ENCODE measurements around the gene CNOT2. TPM values are rescaled to one million over a fixed set of nuclear protein-coding genes. Genes with fewer than 3 reads are reported as not detected.

Gene CNOT2
- total and polyA plus RNA-seq, 2 donors (not counting 3 experiments of a cell fraction or from before 2014, with no cell fraction given), result 52.2 to 79.7 TPM

- FAIRE-seq, result no peak
- ChIA-PET CTCF (no interaction called here), POLR2A (no interaction called here)
- dilution Hi-C loops (cut with MboI; ENCODE audit: extremely low pct_ligation_motif_present, low sequenced_read_pairs) (no loop called here), intact Hi-C loops (cut with micrococcal nuclease) (loop anchor here (10.0 kb wide), 1 partner anchor 290 kb away; no protein-coding TSS in a partner anchor)
- peaks cover 6 to 14% of the 10 kb centered on the region in 2 experiments for H3K36me3 ChIP-seq (ENCODE audit: control insufficient read depth in 2 of 2, extremely low read depth in 1 of 2, insufficient read depth in 2 of 2, low read length in 2 of 2)
- no peaks in the 10 kb centered on the region for H3K27me3 ChIP-seq (ENCODE audit: control insufficient read depth in 2 of 2, insufficient read depth in 2 of 2, low read length in 2 of 2)
- H3K27ac ChIP-seq (ENCODE audit: insufficient read depth, low read depth, low read length), result no peak overlapping the region
- BruUV-seq (replicated peaks), result no TSS peak
- no peak for DNase-seq (ENCODE audit: low read depth, low spot score)
- TF ChIP-seq MYC (IDR thresholded peaks at IDR 0.05; ENCODE audit: low read depth, low read length), result no peak
- TF ChIP-seq CTCF (IDR thresholded peaks at IDR 0.05; ENCODE audit: extremely low read depth in 1 of 2, insufficient read depth in 1 of 2, low read depth in 1 of 2, low read length in 2 of 2), result no peak
- no peak for TF ChIP-seq POLR2AphosphoS5 (IDR thresholded peaks at IDR 0.05; ENCODE audit: insufficient read depth, low read depth, low read length)
- TF ChIP-seq POLR2A (IDR thresholded peaks at IDR 0.05; ENCODE audit: low read depth, low read length), result no peak
- no peak for TF ChIP-seq EZH2 (IDR thresholded peaks at IDR 0.05; ENCODE audit: borderline replicate concordance, low read depth, low read length, severe bottlenecking)
- no peak for TF ChIP-seq GATA2 (IDR thresholded peaks at IDR 0.05; ENCODE audit: insufficient read depth, insufficient read length, low read depth, low read length)
- no peak for TF ChIP-seq MAX (IDR thresholded peaks at IDR 0.05; ENCODE audit: insufficient read depth, insufficient read length)
- no peak for TF ChIP-seq FOS (IDR thresholded peaks at IDR 0.05; ENCODE audit: borderline replicate concordance, insufficient read depth, low read length)
- no peak for TF ChIP-seq JUN (IDR thresholded peaks at IDR 0.05; ENCODE audit: borderline replicate concordance, insufficient read depth, insufficient read length, low read depth)
- no peak overlapping the region for H3K9ac ChIP-seq (replicated peaks; ENCODE audit: extremely low read depth, insufficient read depth, low read length)
- H2AFZ ChIP-seq (ENCODE audit: low read depth, low read length), result no peak overlapping the region
- H4K20me1 ChIP-seq (replicated peaks; ENCODE audit: control insufficient read depth, extremely low read depth, insufficient read depth, low read length), result no peaks in the 10 kb centered on the region
- H3K9me3 ChIP-seq (replicated peaks; ENCODE audit: control insufficient read depth, insufficient read depth, low read length), result no peaks in the 10 kb centered on the region
- H3K4me3 ChIP-seq (replicated peaks in 1 of 3; ENCODE audit: insufficient read depth in 1 of 3, low read depth in 1 of 3, low read length in 3 of 3), result no peak overlapping the region
- H3K4me2 ChIP-seq (ENCODE audit: insufficient read depth, low read length), result no peak overlapping the region
- H3K9me1 ChIP-seq (replicated peaks; ENCODE audit: control insufficient read depth, extremely low read depth, insufficient read depth, low read length), result no peaks in the 10 kb centered on the region
- H3K4me1 ChIP-seq (ENCODE audit: control insufficient read depth, extremely low read depth, insufficient read depth, low read length), result peaks cover 5% of the 10 kb centered on the region
- peaks cover 2% of the 10 kb centered on the region for H3K79me2 ChIP-seq (ENCODE audit: control insufficient read depth, insufficient read depth, low read length)
Observed at GRCh38 chr12:70334742-70335141, 91.5 kb downstream of the CNOT2 start.

Measured in endothelial cell of umbilical vein (primary cell).